Osteoblast (primary cell): ENCODE data around the gene CHST12. TPM values are rescaled to one million over a fixed set of nuclear protein-coding genes. Genes with fewer than 3 reads are reported as not detected.
A peak's percentile ranks its signal among the peaks of the same experiment; 100 is the strongest.

Experiments used
- DNase-seq: peaks from one replicate; pipeline ENCODE4 v3.0.0; 2011; ENCODE audit warnings: low spot score, mixed read lengths; ENCODE audit not compliant: insufficient read length; ENCODE audit errors: missing footprints
- H2AFZ ChIP-seq: 2 replicates; pipeline ENCODE4 v1.6.0; 2011; ENCODE audit warnings: mild to moderate bottlenecking, low read length
- H3K27ac ChIP-seq: 2 replicates; pipeline ENCODE4 v1.5.1; 2011; ENCODE audit warnings: mild to moderate bottlenecking, low read depth, low read length, moderate library complexity
- H3K27me3 ChIP-seq: 2 replicates; pipeline ENCODE4 v1.6.0; 2012; ENCODE audit warnings: mild to moderate bottlenecking, control low read depth, inconsistent platforms, low read length, moderate library complexity; ENCODE audit not compliant: insufficient read depth
- H3K36me3 ChIP-seq: 2 replicates; pipeline ENCODE4 v1.5.1; 2011; ENCODE audit warnings: mild to moderate bottlenecking, low read length, control low read depth, moderate library complexity; ENCODE audit not compliant: insufficient read depth
- H3K4me1 ChIP-seq: 2 replicates; pipeline ENCODE4 v1.5.1; 2011; ENCODE audit warnings: mild to moderate bottlenecking, low read length, control low read depth, moderate library complexity; ENCODE audit not compliant: insufficient read depth
- H3K4me2 ChIP-seq: 2 replicates; pipeline ENCODE4 v1.6.0; 2011; ENCODE audit warnings: mild to moderate bottlenecking, low read length; ENCODE audit not compliant: insufficient read depth
- H3K4me3 ChIP-seq: fragments of 200-600 bp; sonication (generic); 3 replicates; pipeline ENCODE4 v1.5.1; 2012; ENCODE audit warnings: mild to moderate bottlenecking, low read length, inconsistent platforms; ENCODE audit not compliant: insufficient read depth
- H3K79me2 ChIP-seq: 2 replicates; pipeline ENCODE4 v1.6.0; 2012; ENCODE audit warnings: mild to moderate bottlenecking, low read length, control low read depth, inconsistent platforms; ENCODE audit not compliant: insufficient read depth
- H3K9me3 ChIP-seq: 2 replicates; pipeline ENCODE4 v1.5.1; 2011; ENCODE audit warnings: low read depth, low read length, control low read depth
- H4K20me1 ChIP-seq: 2 replicates; pipeline ENCODE4 v1.6.0; 2012; ENCODE audit warnings: mild to moderate bottlenecking, low read length, control low read depth; ENCODE audit not compliant: insufficient read depth
- total RNA-seq: library from RNA; depleted of rRNA; stranded (reverse); fragments of >200 nt; gene quantifications from 2 replicates; pipeline ENCODE4 v1.2.3, GENCODE V29; 2012
- TF ChIP-seq, protein P1 (sequence below): IDR thresholded peaks from 2 replicates; pipeline ENCODE4 v1.5.1; 2011; ENCODE audit warnings: mild to moderate bottlenecking, low read depth, low read length, moderate library complexity; ENCODE audit errors: extremely low read depth

The CHST12 gene
- total RNA-seq, 1 donor = 4.0 TPM

DNA sequence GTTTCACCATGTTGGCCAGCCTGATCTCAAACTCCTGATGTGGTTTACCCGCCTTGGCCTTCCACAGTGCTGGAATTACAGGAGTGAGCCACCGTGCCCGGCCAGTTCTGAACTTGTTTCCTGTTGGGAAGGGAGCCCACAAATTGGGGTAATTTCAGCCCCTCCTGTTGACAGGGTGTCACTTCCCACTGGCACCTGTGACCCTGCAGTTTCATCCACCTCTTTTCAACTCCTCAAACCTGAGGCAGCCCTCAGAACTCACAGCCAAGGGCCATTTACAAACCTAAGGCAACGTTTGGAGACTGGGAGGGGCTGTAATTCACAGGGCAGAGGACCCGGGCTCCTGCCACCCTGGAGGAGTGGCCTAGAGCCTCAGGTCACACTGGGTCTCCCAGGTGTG lies 22.2 kb upstream of the CHST12 start:
- Histone ChIP-seq H3K4me3 (no peak overlapping the region), H3K79me2 (peaks cover 24% of the 10 kb centered on the region), H4K20me1 (peaks cover 34% of the 10 kb centered on the region), H3K27me3 (no peaks in the 10 kb centered on the region), H3K27ac (no peak overlapping the region), H3K4me2 (no peak overlapping the region), H2AFZ (no peak overlapping the region), H3K36me3 (peaks cover 49% of the 10 kb centered on the region), H3K4me1 (no peaks in the 10 kb centered on the region), H3K9me3 (no peaks in the 10 kb centered on the region)
- peak; percentile 70 for DNase-seq
- TF ChIP-seq, protein P1, sequence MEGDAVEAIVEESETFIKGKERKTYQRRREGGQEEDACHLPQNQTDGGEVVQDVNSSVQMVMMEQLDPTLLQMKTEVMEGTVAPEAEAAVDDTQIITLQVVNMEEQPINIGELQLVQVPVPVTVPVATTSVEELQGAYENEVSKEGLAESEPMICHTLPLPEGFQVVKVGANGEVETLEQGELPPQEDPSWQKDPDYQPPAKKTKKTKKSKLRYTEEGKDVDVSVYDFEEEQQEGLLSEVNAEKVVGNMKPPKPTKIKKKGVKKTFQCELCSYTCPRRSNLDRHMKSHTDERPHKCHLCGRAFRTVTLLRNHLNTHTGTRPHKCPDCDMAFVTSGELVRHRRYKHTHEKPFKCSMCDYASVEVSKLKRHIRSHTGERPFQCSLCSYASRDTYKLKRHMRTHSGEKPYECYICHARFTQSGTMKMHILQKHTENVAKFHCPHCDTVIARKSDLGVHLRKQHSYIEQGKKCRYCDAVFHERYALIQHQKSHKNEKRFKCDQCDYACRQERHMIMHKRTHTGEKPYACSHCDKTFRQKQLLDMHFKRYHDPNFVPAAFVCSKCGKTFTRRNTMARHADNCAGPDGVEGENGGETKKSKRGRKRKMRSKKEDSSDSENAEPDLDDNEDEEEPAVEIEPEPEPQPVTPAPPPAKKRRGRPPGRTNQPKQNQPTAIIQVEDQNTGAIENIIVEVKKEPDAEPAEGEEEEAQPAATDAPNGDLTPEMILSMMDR = no peak

DNA sequence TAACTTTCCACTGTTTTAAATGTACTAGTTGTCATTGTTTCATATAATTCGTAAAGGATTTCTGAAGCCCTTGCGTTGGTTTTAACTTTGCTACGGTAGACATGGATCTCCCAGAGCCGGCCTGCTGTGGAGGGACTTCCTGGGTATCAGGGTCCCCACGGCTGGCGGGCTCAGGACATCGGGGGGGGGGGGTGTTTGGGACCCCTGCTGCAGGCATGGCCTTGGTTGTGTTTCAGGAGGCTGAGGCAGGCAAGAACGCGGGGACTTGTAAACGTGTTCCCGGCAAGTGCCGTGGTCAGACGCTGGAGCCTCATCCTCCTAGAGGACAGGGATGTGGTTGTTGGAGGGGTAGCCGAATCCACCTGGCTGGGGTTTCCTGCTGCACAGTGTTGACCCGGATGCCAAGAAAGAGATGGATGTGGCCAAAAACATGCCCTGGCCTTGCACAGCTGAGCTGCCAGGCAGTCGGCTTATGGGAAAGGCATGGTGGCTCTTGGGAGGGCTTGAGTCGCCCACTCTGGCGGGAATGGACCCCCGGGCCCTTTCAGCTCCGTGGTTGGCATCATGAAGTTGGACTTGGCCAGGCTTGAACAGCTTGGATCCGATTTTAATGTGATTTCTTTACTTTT lies 21.4 kb upstream of the CHST12 start:
- peak; percentile 73 for DNase-seq
- Histone ChIP-seq H3K4me2 (no peak overlapping the region), H3K27ac (no peak overlapping the region), H3K4me3 (no peak overlapping the region), H4K20me1 (peaks cover 26% of the 10 kb centered on the region), H3K4me1 (no peaks in the 10 kb centered on the region), H3K79me2 (peaks cover 16% of the 10 kb centered on the region), H3K36me3 (peaks cover 41% of the 10 kb centered on the region), H3K27me3 (no peaks in the 10 kb centered on the region), H3K9me3 (no peaks in the 10 kb centered on the region), H2AFZ (no peak overlapping the region)
- TF ChIP-seq, protein P1 = no peak

GRCh38 chr7:2383543-2384274 lies 19.7 kb upstream of the CHST12 start:
- Histone ChIP-seq H3K27ac (no peak overlapping the region), H3K27me3 (no peaks in the 10 kb centered on the region), H3K4me1 (no peaks in the 10 kb centered on the region), H3K79me2 (peaks cover 6% of the 10 kb centered on the region), H3K9me3 (no peaks in the 10 kb centered on the region), H3K36me3 (peaks cover 33% of the 10 kb centered on the region), H3K4me2 (no peak overlapping the region), H3K4me3 (no peak overlapping the region), H2AFZ (no peak overlapping the region), H4K20me1 (peaks cover 19% of the 10 kb centered on the region)
- peak; percentile 69 for DNase-seq
- TF ChIP-seq, protein P1 = no peak
